Progenitor cell of endocrine pancreas (in vitro differentiated cells): ENCODE measurements around the gene SP6. TPM values are rescaled to one million over a fixed set of nuclear protein-coding genes. Genes with fewer than 3 reads are reported as not detected.

Experiments
- DNase-seq: peaks from one replicate; pipeline ENCODE4 v3.0.0; 2021; ENCODE audit warnings: low spot score; ENCODE audit not compliant: unreplicated experiment
- H3K27ac Mint-ChIP-seq: 2 replicates; pipeline ENCODE4 v1.8.0; 2021; ENCODE audit warnings: mild to moderate bottlenecking, moderate library complexity, mixed read lengths
- H3K27me3 Mint-ChIP-seq: 2 replicates; pipeline ENCODE4 v1.8.0; 2021; ENCODE audit warnings: mixed read lengths
- H3K36me3 Mint-ChIP-seq: 2 replicates; pipeline ENCODE4 v1.8.0; 2022; ENCODE audit warnings: mixed read lengths; ENCODE audit not compliant: insufficient read depth
- H3K4me1 Mint-ChIP-seq: 2 replicates; pipeline ENCODE4 v1.8.0; 2021; ENCODE audit warnings: low read depth, mixed read lengths
- H3K4me3 Mint-ChIP-seq: 2 replicates; pipeline ENCODE4 v1.8.0; 2021; ENCODE audit warnings: low read depth, mild to moderate bottlenecking, moderate library complexity, mixed read lengths
- H3K9me3 Mint-ChIP-seq: 2 replicates; pipeline ENCODE4 v1.8.0; 2021; ENCODE audit warnings: low read depth, mixed read lengths
- CTCF ChIP-seq: fragments of 200-600 bp; sonication (generic); IDR thresholded peaks from one replicate; pipeline ENCODE4 v1.5.0; 2021; ENCODE audit warnings: antibody characterized with exemption, mild to moderate bottlenecking; ENCODE audit not compliant: unreplicated experiment
- total RNA-seq: library from RNA; stranded (reverse); gene quantifications from 2 replicates; pipeline ENCODE4 v1.2.1, GENCODE V29; 2021

SP6 gene
- total RNA-seq, 1 donor from 2014 or later: 0.74 TPM

- peak; percentile 89 for DNase-seq
- no peak overlapping the region for H3K27ac Mint-ChIP-seq
- H3K27me3 Mint-ChIP-seq: no peaks in the 10 kb centered on the region
- no peaks in the 10 kb centered on the region for H3K36me3 Mint-ChIP-seq
- peaks cover 13% of the 10 kb centered on the region for H3K4me1 Mint-ChIP-seq
- H3K9me3 Mint-ChIP-seq: no peaks in the 10 kb centered on the region
- H3K4me3 Mint-ChIP-seq: no peak overlapping the region
- TF ChIP-seq CTCF: peak; percentile 96
These were observed 39.0 kb upstream of the SP6 start for GRCh38 chr17:47889734-47890529.

GRCh38 chr17:47888293-47888692, 37.3 kb upstream of the SP6 start:
- Mint-ChIP-seq H3K27ac (no peak overlapping the region), H3K36me3 (no peaks in the 10 kb centered on the region), H3K27me3 (peaks cover 3% of the 10 kb centered on the region), H3K9me3 (no peaks in the 10 kb centered on the region), H3K4me3 (no peak overlapping the region), H3K4me1 (peaks cover 7% of the 10 kb centered on the region)
- DNase-seq: no peak
- TF ChIP-seq CTCF: no peak

GRCh38 chr17:47884905-47885730, 34.2 kb upstream of the SP6 start:
- no peaks in the 10 kb centered on the region for H3K9me3 Mint-ChIP-seq
- H3K4me1 Mint-ChIP-seq: peaks cover 7% of the 10 kb centered on the region
- H3K27me3 Mint-ChIP-seq: peaks cover 4% of the 10 kb centered on the region
- no peaks in the 10 kb centered on the region for H3K36me3 Mint-ChIP-seq
- no peak overlapping the region for H3K27ac Mint-ChIP-seq
- TF ChIP-seq CTCF: no peak
- DNase-seq: no peak
- no peak overlapping the region for H3K4me3 Mint-ChIP-seq

- no peak for DNase-seq
- Mint-ChIP-seq H3K4me1 (peaks cover 7% of the 10 kb centered on the region), H3K4me3 (no peak overlapping the region), H3K36me3 (no peaks in the 10 kb centered on the region), H3K9me3 (no peaks in the 10 kb centered on the region), H3K27me3 (peaks cover 4% of the 10 kb centered on the region), H3K27ac (no peak overlapping the region)
- no peak for TF ChIP-seq CTCF
These were observed 33.4 kb upstream of the SP6 start for GRCh38 chr17:47884427-47884740.

- H3K27me3 Mint-ChIP-seq: peaks cover 8% of the 10 kb centered on the region
- no peak for TF ChIP-seq CTCF
- H3K36me3 Mint-ChIP-seq: no peaks in the 10 kb centered on the region
- H3K4me1 Mint-ChIP-seq: peaks cover 11% of the 10 kb centered on the region
- DNase-seq: no peak
- no peaks in the 10 kb centered on the region for H3K9me3 Mint-ChIP-seq
- H3K4me3 Mint-ChIP-seq: no peak overlapping the region
- peak overlapping the region; percentile 37 for H3K27ac Mint-ChIP-seq
These were observed 32.8 kb upstream of the SP6 start for GRCh38 chr17:47883589-47884426.
